ENCODE measurements around the gene ABCB1.
"Not testable (repeated sequence)": the region's sequence is repeated elsewhere in the genome, so short reads cannot be mapped to it uniquely, and the experiment has no call there.

The ABCB1 gene

DNA sequence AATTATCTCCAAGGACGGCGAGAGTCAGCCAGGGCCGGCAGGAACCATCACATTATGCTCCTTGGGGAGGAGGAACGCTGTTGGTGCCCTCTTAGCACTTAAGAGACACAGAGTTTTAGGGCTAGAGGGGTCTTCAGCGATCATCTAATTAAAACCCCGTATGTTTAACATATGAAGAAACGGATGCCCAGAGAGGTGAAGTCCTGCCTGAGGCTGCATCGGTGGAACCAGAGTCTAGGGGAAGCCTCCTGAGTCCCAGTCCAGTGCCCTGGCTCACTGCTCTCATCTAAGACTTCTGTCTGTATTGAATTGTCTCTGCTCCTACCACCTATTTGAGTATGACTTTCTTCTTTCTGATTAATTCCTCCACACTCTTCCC, 124.5 kb downstream of the ABCB1 start:
- Histone ChIP-seq H3K27ac (ENCODE audit: insufficient read depth, low read depth, low read length, poor library complexity, severe bottlenecking) (no peak overlapping the region), H3K9me3 (ENCODE audit: control insufficient read depth, low read length) (no peaks in the 10 kb centered on the region), H3K4me3 (ENCODE audit: insufficient read depth, low read depth, low read length) (no peak overlapping the region), H3K27me3 (ENCODE audit: control insufficient read depth, insufficient read depth, low read length, poor library complexity, severe bottlenecking) (peaks cover 46% of the 10 kb centered on the region), H3K4me1 (ENCODE audit: control insufficient read depth, insufficient read depth, low read length) (peaks cover 10% of the 10 kb centered on the region), H3K36me3 (ENCODE audit: control insufficient read depth, insufficient read depth, low read length) (no peaks in the 10 kb centered on the region)
- whole genome bisulfite sequencing, 2 experiments = 78% methylated on average over 8 of the region's 8 CpGs

DNA sequence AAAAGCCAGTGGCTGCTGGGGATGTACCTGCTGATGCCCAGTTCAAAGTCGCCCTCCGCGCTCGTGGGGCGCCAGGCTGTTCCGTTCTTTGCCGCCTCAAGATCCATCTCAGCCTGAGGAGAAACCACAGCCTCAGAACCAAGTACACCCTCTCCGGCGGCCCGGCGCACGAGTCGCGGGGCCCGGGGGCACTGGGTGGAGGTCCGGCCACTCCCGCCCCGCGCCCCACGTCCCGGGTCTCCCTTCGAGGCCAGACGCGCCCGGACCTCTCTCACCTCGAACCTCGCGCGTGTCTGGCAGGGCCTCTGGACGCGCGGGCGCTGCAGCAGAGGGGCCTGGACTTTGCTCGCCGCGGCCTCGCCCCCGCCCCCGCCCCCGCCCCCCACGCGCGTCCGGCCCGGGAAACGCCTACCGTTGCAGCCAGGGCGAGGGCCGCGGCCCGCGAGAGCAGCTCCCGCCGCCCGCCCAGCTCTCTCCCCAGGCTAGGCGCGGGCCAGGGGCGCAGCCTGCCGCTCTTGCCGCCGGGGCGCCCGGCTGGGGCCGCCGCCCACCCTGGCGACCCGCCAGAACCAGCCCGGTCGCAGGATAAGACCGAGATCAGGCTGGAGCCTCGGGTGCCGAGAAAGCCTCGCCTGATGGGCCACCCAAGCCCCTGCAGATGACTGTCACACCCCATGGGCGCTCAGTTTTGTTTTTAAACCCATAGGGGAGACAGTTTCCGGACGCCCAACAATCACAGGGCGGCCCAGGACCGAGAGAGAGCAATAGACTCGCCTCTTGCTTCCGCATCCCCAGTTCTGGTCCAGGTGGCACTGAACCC, 125.1 kb downstream of the ABCB1 start, which contains the start of gene ABCB4:
TSS of gene ABCB4 (minus strand) at position 322 of the 820 bp plus-strand sequence. CDS start at position 107, 215 bp downstream.
- Histone ChIP-seq H3K4me1 (ENCODE audit: control insufficient read depth, insufficient read depth, low read length) (peaks cover 10% of the 10 kb centered on the region), H3K4me3 (ENCODE audit: insufficient read depth, low read depth, low read length) (peak within 1 kb of the TSS; percentile 38), H3K27me3 (ENCODE audit: control insufficient read depth, insufficient read depth, low read length, poor library complexity, severe bottlenecking) (peaks cover 46% of the 10 kb centered on the region), H3K36me3 (ENCODE audit: control insufficient read depth, insufficient read depth, low read length) (no peaks in the 10 kb centered on the region), H3K27ac (ENCODE audit: insufficient read depth, low read depth, low read length, poor library complexity, severe bottlenecking) (no peak within 1 kb of the TSS), H3K9me3 (ENCODE audit: control insufficient read depth, low read length) (no peaks in the 10 kb centered on the region)
- 8 to 9% methylated on average over 80 of the region's 80 CpGs for WGBS, 2 experiments

- 36 to 41% methylated on average over 12 of the region's 14 CpGs for WGBS, 2 experiments
- H3K27ac ChIP-seq (ENCODE audit: insufficient read depth, low read depth, low read length, poor library complexity, severe bottlenecking) = no peak overlapping the region
- H3K4me1 ChIP-seq (ENCODE audit: control insufficient read depth, insufficient read depth, low read length) = peaks cover 10% of the 10 kb centered on the region
- H3K27me3 ChIP-seq (ENCODE audit: control insufficient read depth, insufficient read depth, low read length, poor library complexity, severe bottlenecking) = peaks cover 46% of the 10 kb centered on the region
- H3K4me3 ChIP-seq (ENCODE audit: insufficient read depth, low read depth, low read length) = peak overlapping the region; percentile 38
- no peaks in the 10 kb centered on the region for H3K36me3 ChIP-seq (ENCODE audit: control insufficient read depth, insufficient read depth, low read length)
- no peaks in the 10 kb centered on the region for H3K9me3 ChIP-seq (ENCODE audit: control insufficient read depth, low read length)
Measured at GRCh38 chr7:87474533-87475358, 125.9 kb downstream of the ABCB1 start.

GRCh38 chr7:87473986-87474385, 126.7 kb downstream of the ABCB1 start:
- WGBS, 2 experiments = 85 to 95% methylated on average over 1 to 2 of the region's 2 CpGs
- peaks cover 10% of the 10 kb centered on the region for H3K4me1 ChIP-seq (ENCODE audit: control insufficient read depth, insufficient read depth, low read length)
- H3K9me3 ChIP-seq (ENCODE audit: control insufficient read depth, low read length) = no peaks in the 10 kb centered on the region
- H3K4me3 ChIP-seq (ENCODE audit: insufficient read depth, low read depth, low read length) = no peak overlapping the region
- peaks cover 46% of the 10 kb centered on the region for H3K27me3 ChIP-seq (ENCODE audit: control insufficient read depth, insufficient read depth, low read length, poor library complexity, severe bottlenecking)
- no peaks in the 10 kb centered on the region for H3K36me3 ChIP-seq (ENCODE audit: control insufficient read depth, insufficient read depth, low read length)
- no peak overlapping the region for H3K27ac ChIP-seq (ENCODE audit: insufficient read depth, low read depth, low read length, poor library complexity, severe bottlenecking)

DNA sequence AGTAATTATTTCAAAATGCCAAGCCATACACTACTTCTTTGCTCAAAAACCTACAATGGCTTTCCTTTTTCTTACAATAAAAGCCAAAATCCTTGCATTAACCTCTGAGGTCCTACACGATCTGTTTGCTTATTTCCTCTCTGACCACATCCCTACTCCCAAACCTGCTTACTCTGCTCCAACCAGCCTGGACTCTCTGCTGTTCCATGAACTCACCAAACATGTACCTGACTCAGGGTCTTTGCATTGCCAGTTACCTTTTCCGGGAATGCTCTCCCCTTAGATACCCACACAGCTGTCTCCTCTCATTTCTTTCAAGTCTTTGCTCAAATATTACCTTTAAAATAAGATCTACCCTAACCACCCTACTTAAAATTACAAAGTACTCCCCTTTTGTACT, 127.5 kb downstream of the ABCB1 start:
- Histone ChIP-seq H3K27ac (ENCODE audit: insufficient read depth, low read depth, low read length, poor library complexity, severe bottlenecking) (no peak overlapping the region), H3K27me3 (ENCODE audit: control insufficient read depth, insufficient read depth, low read length, poor library complexity, severe bottlenecking) (peaks cover 46% of the 10 kb centered on the region), H3K36me3 (ENCODE audit: control insufficient read depth, insufficient read depth, low read length) (no peaks in the 10 kb centered on the region), H3K4me1 (ENCODE audit: control insufficient read depth, insufficient read depth, low read length) (peaks cover 10% of the 10 kb centered on the region), H3K9me3 (ENCODE audit: control insufficient read depth, low read length) (no peaks in the 10 kb centered on the region), H3K4me3 (ENCODE audit: insufficient read depth, low read depth, low read length) (no peak overlapping the region)
- WGBS, 2 experiments = 83 to 85% methylated on average over 2 of the region's 2 CpGs

- no peak overlapping the region for H3K4me3 ChIP-seq (ENCODE audit: insufficient read depth, low read depth, low read length)
- 83 to 97% methylated on average over 2 of the region's 2 CpGs for WGBS, 2 experiments
- H3K27ac ChIP-seq (ENCODE audit: insufficient read depth, low read depth, low read length, poor library complexity, severe bottlenecking) = no peak overlapping the region
- no peaks in the 10 kb centered on the region for H3K9me3 ChIP-seq (ENCODE audit: control insufficient read depth, low read length)
- peaks cover 10% of the 10 kb centered on the region for H3K4me1 ChIP-seq (ENCODE audit: control insufficient read depth, insufficient read depth, low read length)
- no peaks in the 10 kb centered on the region for H3K36me3 ChIP-seq (ENCODE audit: control insufficient read depth, insufficient read depth, low read length)
- H3K27me3 ChIP-seq (ENCODE audit: control insufficient read depth, insufficient read depth, low read length, poor library complexity, severe bottlenecking) = peaks cover 36% of the 10 kb centered on the region
Measured at GRCh38 chr7:87471473-87471872, 129.2 kb downstream of the ABCB1 start.

DNA sequence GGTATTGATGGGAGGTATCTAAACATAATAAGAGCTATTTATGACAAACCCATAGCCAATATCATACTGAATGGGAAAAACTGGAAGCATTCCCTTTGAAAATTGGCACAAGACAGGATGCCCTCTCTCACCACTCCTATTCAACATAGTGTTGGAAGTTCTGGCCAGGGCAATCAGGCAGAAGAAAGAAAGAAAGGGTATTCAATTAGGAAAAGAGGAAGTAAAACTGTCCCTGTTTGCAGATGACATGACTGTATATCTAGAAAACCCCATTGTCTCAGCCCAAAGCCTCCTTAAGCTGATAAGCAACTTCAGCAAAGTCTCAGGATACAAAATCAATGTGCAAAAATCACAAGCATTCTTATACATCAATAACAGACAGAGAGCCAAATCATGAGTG, 131.5 kb downstream of the ABCB1 start:
- peaks cover 13% of the 10 kb centered on the region for H3K27me3 ChIP-seq (ENCODE audit: control insufficient read depth, insufficient read depth, low read length, poor library complexity, severe bottlenecking)
- H3K9me3 ChIP-seq (ENCODE audit: control insufficient read depth, low read length); H3K4me1 ChIP-seq (ENCODE audit: control insufficient read depth, insufficient read depth, low read length); H3K27ac ChIP-seq (ENCODE audit: insufficient read depth, low read depth, low read length, poor library complexity, severe bottlenecking); H3K36me3 ChIP-seq (ENCODE audit: control insufficient read depth, insufficient read depth, low read length); H3K4me3 ChIP-seq (ENCODE audit: insufficient read depth, low read depth, low read length): not testable (repeated sequence)

- H3K27me3 ChIP-seq (ENCODE audit: control insufficient read depth, insufficient read depth, low read length, poor library complexity, severe bottlenecking); H3K27ac ChIP-seq (ENCODE audit: insufficient read depth, low read depth, low read length, poor library complexity, severe bottlenecking); H3K4me1 ChIP-seq (ENCODE audit: control insufficient read depth, insufficient read depth, low read length); H3K36me3 ChIP-seq (ENCODE audit: control insufficient read depth, insufficient read depth, low read length); H3K4me3 ChIP-seq (ENCODE audit: insufficient read depth, low read depth, low read length); H3K9me3 ChIP-seq (ENCODE audit: control insufficient read depth, low read length): not testable (repeated sequence)
- WGBS, 2 experiments = 79 to 83% methylated on average over 6 of the region's 7 CpGs
Measured at GRCh38 chr7:87465534-87465880, 135.2 kb downstream of the ABCB1 start.

GRCh38 chr7:87464830-87465533, 135.7 kb downstream of the ABCB1 start:
- H3K27me3 ChIP-seq (ENCODE audit: control insufficient read depth, insufficient read depth, low read length, poor library complexity, severe bottlenecking); H3K9me3 ChIP-seq (ENCODE audit: control insufficient read depth, low read length); H3K4me3 ChIP-seq (ENCODE audit: insufficient read depth, low read depth, low read length); H3K4me1 ChIP-seq (ENCODE audit: control insufficient read depth, insufficient read depth, low read length); H3K36me3 ChIP-seq (ENCODE audit: control insufficient read depth, insufficient read depth, low read length); H3K27ac ChIP-seq (ENCODE audit: insufficient read depth, low read depth, low read length, poor library complexity, severe bottlenecking): not testable (repeated sequence)
- WGBS, 2 experiments = 69 to 70% methylated on average over 16 of the region's 16 CpGs

GRCh38 chr7:87463982-87464381, 136.7 kb downstream of the ABCB1 start:
- no peaks in the 10 kb centered on the region for H3K36me3 ChIP-seq (ENCODE audit: control insufficient read depth, insufficient read depth, low read length)
- H3K9me3 ChIP-seq (ENCODE audit: control insufficient read depth, low read length) = no peaks in the 10 kb centered on the region
- no peaks in the 10 kb centered on the region for H3K4me1 ChIP-seq (ENCODE audit: control insufficient read depth, insufficient read depth, low read length)
- H3K4me3 ChIP-seq (ENCODE audit: insufficient read depth, low read depth, low read length) = no peak overlapping the region
- 95 to 98% methylated on average over 2 of the region's 2 CpGs for WGBS, 2 experiments
- no peak overlapping the region for H3K27ac ChIP-seq (ENCODE audit: insufficient read depth, low read depth, low read length, poor library complexity, severe bottlenecking)
- no peaks in the 10 kb centered on the region for H3K27me3 ChIP-seq (ENCODE audit: control insufficient read depth, insufficient read depth, low read length, poor library complexity, severe bottlenecking)
